ENCODE measurements around the gene CFAP20DC. TPM values are rescaled to one million over a fixed set of nuclear protein-coding genes. Genes with fewer than 3 reads are reported as not detected.

Gene CFAP20DC
- total RNA-seq, 1 experiment from 2014 or later = 4.5 TPM

DNA sequence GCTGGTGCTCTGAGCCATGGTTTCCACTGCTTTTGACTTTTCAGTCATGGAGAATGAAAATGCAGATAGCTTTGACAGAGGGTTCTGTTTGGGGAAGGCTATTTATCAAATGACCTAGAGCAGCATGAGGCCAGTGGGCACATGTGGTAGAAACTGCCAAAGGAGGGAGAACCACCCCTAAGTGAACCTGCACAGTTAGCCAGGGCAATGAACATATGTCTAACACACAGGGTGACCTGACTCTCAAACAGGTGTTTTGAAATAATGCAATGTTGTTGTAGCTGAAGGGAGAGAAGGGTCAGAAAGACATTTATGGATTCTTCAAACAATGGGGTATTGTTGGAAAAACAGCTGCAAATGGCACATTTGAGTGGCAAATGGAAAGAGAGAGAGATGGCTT, 208.9 kb downstream of the CFAP20DC start:
- no peak overlapping the region for H2BK120ac ChIP-seq (ENCODE audit: low read depth, low read length, poor library complexity, severe bottlenecking)
- H2BK20ac ChIP-seq (ENCODE audit: low read depth, low read length, poor library complexity, severe bottlenecking) = no peak overlapping the region
- H3K4me1 Mint-ChIP-seq = peaks cover 14 to 16% of the 10 kb centered on the region in 2 experiments
- no peak overlapping the region for H4K91ac ChIP-seq (ENCODE audit: insufficient read length, low read depth, low read length)
- H3T11ph ChIP-seq (ENCODE audit: low read length) = no peak overlapping the region
- H3K79me2 ChIP-seq (ENCODE audit: insufficient read depth, low read length) = 0 out of 2 replicates have a peak, but pooled peaks cover 2% of the 10 kb centered on the region
- no peak overlapping the region for H3K56ac ChIP-seq (ENCODE audit: insufficient read length, low read depth, low read length)
- peaks cover 2% of the 10 kb centered on the region for H3K23me2 ChIP-seq (ENCODE audit: insufficient read length, low read depth, low read length, poor library complexity, severe bottlenecking)
- TF ChIP-seq, protein P1, sequence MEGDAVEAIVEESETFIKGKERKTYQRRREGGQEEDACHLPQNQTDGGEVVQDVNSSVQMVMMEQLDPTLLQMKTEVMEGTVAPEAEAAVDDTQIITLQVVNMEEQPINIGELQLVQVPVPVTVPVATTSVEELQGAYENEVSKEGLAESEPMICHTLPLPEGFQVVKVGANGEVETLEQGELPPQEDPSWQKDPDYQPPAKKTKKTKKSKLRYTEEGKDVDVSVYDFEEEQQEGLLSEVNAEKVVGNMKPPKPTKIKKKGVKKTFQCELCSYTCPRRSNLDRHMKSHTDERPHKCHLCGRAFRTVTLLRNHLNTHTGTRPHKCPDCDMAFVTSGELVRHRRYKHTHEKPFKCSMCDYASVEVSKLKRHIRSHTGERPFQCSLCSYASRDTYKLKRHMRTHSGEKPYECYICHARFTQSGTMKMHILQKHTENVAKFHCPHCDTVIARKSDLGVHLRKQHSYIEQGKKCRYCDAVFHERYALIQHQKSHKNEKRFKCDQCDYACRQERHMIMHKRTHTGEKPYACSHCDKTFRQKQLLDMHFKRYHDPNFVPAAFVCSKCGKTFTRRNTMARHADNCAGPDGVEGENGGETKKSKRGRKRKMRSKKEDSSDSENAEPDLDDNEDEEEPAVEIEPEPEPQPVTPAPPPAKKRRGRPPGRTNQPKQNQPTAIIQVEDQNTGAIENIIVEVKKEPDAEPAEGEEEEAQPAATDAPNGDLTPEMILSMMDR (conservative IDR thresholded peaks at IDR 0.05) = no peak
- H3K9ac ChIP-seq (ENCODE audit: extremely low read depth, insufficient read length, low read length) = no peak overlapping the region
- H3K4ac ChIP-seq (ENCODE audit: low read depth, low read length) = no peak overlapping the region
- H2AK5ac ChIP-seq (ENCODE audit: insufficient read length, low read length) = no peak overlapping the region
- no peak overlapping the region for H3K18ac ChIP-seq (ENCODE audit: insufficient read length, low read depth, low read length)
- H3K79me1 ChIP-seq (ENCODE audit: insufficient read depth, low read depth, low read length, poor library complexity, severe bottlenecking) = peaks cover 5% of the 10 kb centered on the region
- peaks cover 0 to 3% of the 10 kb centered on the region in 2 experiments; a peak in 1 of 5 replicates for H3K9me3 Mint-ChIP-seq
- peak overlapping the region in 1 of 2 experiments; percentile 34; a peak in 2 of 5 replicates for H3K4me3 Mint-ChIP-seq
- H4K8ac ChIP-seq (replicated peaks; ENCODE audit: insufficient read length, low read depth, low read length) = no peak overlapping the region
- no peak overlapping the region for H2AFZ ChIP-seq (ENCODE audit: low read length)
- H3K9me3 ChIP-seq (ENCODE audit: control insufficient read depth, low read depth, low read length) = no peaks in the 10 kb centered on the region
- no peak overlapping the region for H3K27ac ChIP-seq (ENCODE audit: insufficient read length, low read depth, low read length)
- peak overlapping the region; percentile 25 for H3K4me2 ChIP-seq (ENCODE audit: insufficient read depth, insufficient read length, low read length)
- peaks cover 0 to 10% (median 4%) of the 10 kb centered on the region in 3 experiments; a peak in 3 of 7 replicates for H3K36me3 Mint-ChIP-seq (ENCODE audit: insufficient read depth in 1 of 3, low read depth in 3 of 3)
- no peak overlapping the region for H2BK12ac ChIP-seq (ENCODE audit: insufficient read length, low read depth, low read length)
- no peaks in the 10 kb centered on the region; the same call in 1 of the 2 replicates for H3K27me3 Mint-ChIP-seq (ENCODE audit: low read depth)
- no peak overlapping the region for H4K5ac ChIP-seq (ENCODE audit: insufficient read length, low read depth, low read length)
- peaks cover 4% of the 10 kb centered on the region; the same call in 1 of the 2 replicates for H3K4me1 ChIP-seq (ENCODE audit: insufficient read depth, low read length)
- H3K23ac ChIP-seq (ENCODE audit: insufficient read length, low read depth, low read length) = no peak overlapping the region
- H3K14ac ChIP-seq (ENCODE audit: insufficient read depth, low read length) = no peak overlapping the region
- H2BK15ac ChIP-seq (ENCODE audit: low read depth, low read length) = no peak overlapping the region
- H4K20me1 ChIP-seq (ENCODE audit: control insufficient read depth, insufficient read depth, insufficient read length) = no peaks in the 10 kb centered on the region
- DNase-seq = no peak
- no peaks in the 10 kb centered on the region for H3K27me3 ChIP-seq (ENCODE audit: insufficient read depth, low read length)
- H3K27ac Mint-ChIP-seq = no peak overlapping the region
- no peak overlapping the region for H2BK5ac ChIP-seq (ENCODE audit: insufficient read length, low read length)
